HepG2 (cell line): ENCODE measurements around the gene CHD2.

Experiments
- AKAP8 ChIP-seq: sonication (generic); formaldehyde crosslinking; IDR thresholded peaks from 2 replicates; pipeline ENCODE4 v1.5.1; 2020; ENCODE audit warnings: mild to moderate bottlenecking, missing genetic modification reagents
- CBFB ChIP-seq: sonication (generic); formaldehyde crosslinking; IDR thresholded peaks from 2 replicates; pipeline ENCODE4 v1.4.0; 2020; ENCODE audit warnings: missing genetic modification reagents
- GABPB1 ChIP-seq: IDR thresholded peaks from 2 replicates; pipeline ENCODE4 v1.6.1; 2016; ENCODE audit warnings: mild to moderate bottlenecking, missing genetic modification reagents, moderate library complexity, missing compliant biosample characterization
- HNRNPH1 ChIP-seq: fragments of 200-400 bp; formaldehyde crosslinking; optimal IDR thresholded peaks from 2 replicates; pipeline ENCODE3; 2017; ENCODE audit warnings: mild to moderate bottlenecking, low read depth, low read length
- NR2C2 ChIP-seq: sonication (generic); formaldehyde crosslinking; IDR thresholded peaks from 2 replicates; pipeline ENCODE4 v1.4.0; 2020; ENCODE audit warnings: missing genetic modification reagents, mild to moderate bottlenecking, moderate library complexity, borderline replicate concordance
- RARG ChIP-seq: sonication (generic); formaldehyde crosslinking; IDR thresholded peaks from 2 replicates; pipeline ENCODE4 v1.4.0; 2020; ENCODE audit warnings: low read depth, mild to moderate bottlenecking, missing genetic modification reagents
- YY1 ChIP-seq: IDR thresholded peaks from 2 replicates; pipeline ENCODE4 v1.6.1; 2011; ENCODE audit warnings: low read length, low read depth, moderate library complexity, mild to moderate bottlenecking; ENCODE audit not compliant: insufficient read depth, insufficient replicate concordance
- ZNF253 ChIP-seq: sonication (generic); formaldehyde crosslinking; IDR thresholded peaks from 2 replicates; pipeline ENCODE4 v1.8.0; 2022; ENCODE audit warnings: mild to moderate bottlenecking, missing genetic modification reagents, borderline replicate concordance
- ZNF296 ChIP-seq: sonication (generic); formaldehyde crosslinking; conservative IDR thresholded peaks from 2 replicates; pipeline ENCODE4 v1.5.0; 2020; ENCODE audit warnings: mild to moderate bottlenecking, missing genetic modification reagents
- ZNF354B ChIP-seq: sonication (generic); formaldehyde crosslinking; IDR thresholded peaks from 2 replicates; pipeline ENCODE4 v1.8.0; 2022; ENCODE audit warnings: mild to moderate bottlenecking, missing genetic modification reagents
- ZSCAN21 ChIP-seq: sonication (generic); formaldehyde crosslinking; IDR thresholded peaks from 2 replicates; pipeline ENCODE4 v1.8.0; 2022; ENCODE audit warnings: mild to moderate bottlenecking, missing genetic modification reagents, moderate library complexity, borderline replicate concordance
- TF ChIP-seq, protein P1 (sequence below): fragments of 450-650 bp; IDR thresholded peaks from 2 replicates; pipeline ENCODE4 v1.6.1; 2017; ENCODE audit warnings: mild to moderate bottlenecking

- no peak for TF ChIP-seq RARG (CRISPR knock-in tag)
- TF ChIP-seq ZSCAN21 (CRISPR knock-in tag), result no peak
- no peak for TF ChIP-seq HNRNPH1
- no peak for TF ChIP-seq AKAP8 (CRISPR knock-in tag)
- TF ChIP-seq ZNF253 (CRISPR knock-in tag), result no peak
- TF ChIP-seq, protein P1, sequence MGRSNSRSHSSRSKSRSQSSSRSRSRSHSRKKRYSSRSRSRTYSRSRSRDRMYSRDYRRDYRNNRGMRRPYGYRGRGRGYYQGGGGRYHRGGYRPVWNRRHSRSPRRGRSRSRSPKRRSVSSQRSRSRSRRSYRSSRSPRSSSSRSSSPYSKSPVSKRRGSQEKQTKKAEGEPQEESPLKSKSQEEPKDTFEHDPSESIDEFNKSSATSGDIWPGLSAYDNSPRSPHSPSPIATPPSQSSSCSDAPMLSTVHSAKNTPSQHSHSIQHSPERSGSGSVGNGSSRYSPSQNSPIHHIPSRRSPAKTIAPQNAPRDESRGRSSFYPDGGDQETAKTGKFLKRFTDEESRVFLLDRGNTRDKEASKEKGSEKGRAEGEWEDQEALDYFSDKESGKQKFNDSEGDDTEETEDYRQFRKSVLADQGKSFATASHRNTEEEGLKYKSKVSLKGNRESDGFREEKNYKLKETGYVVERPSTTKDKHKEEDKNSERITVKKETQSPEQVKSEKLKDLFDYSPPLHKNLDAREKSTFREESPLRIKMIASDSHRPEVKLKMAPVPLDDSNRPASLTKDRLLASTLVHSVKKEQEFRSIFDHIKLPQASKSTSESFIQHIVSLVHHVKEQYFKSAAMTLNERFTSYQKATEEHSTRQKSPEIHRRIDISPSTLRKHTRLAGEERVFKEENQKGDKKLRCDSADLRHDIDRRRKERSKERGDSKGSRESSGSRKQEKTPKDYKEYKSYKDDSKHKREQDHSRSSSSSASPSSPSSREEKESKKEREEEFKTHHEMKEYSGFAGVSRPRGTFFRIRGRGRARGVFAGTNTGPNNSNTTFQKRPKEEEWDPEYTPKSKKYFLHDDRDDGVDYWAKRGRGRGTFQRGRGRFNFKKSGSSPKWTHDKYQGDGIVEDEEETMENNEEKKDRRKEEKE, result no peak
- no peak for TF ChIP-seq ZNF354B (CRISPR knock-in tag)
- TF ChIP-seq ZNF296 (CRISPR knock-in tag), result no peak
- no peak for TF ChIP-seq CBFB (CRISPR knock-in tag)
- TF ChIP-seq YY1, result no peak
- TF ChIP-seq GABPB1 (CRISPR knock-in tag), result no peak
- no peak for TF ChIP-seq NR2C2 (CRISPR knock-in tag)
Observed at GRCh38 chr15:93050648-93051047, 150.5 kb downstream of the CHD2 start.
